ENCODE measurements around the gene TMPRSS4.

Gene TMPRSS4

GRCh38 chr11:118082880-118083552 is 6.1 kb downstream of the TMPRSS4 start:
- H3K4me1 Mint-ChIP-seq, result peaks cover 37% of the 10 kb centered on the region
- H3K36me3 Mint-ChIP-seq, result no peaks in the 10 kb centered on the region
- no peak overlapping the region for H3K27ac Mint-ChIP-seq
- no peak overlapping the region for H3K4me3 Mint-ChIP-seq
- peaks cover 7% of the 10 kb centered on the region for H3K9me3 Mint-ChIP-seq
- DNase-seq (ENCODE audit: low spot score in 2 of 2) (no peak), ATAC-seq (no peak)

GRCh38 chr11:118084247-118084646 is 7.4 kb downstream of the TMPRSS4 start:
- DNase-seq (ENCODE audit: low spot score in 2 of 2) (no peak), ATAC-seq (no peak)
- Mint-ChIP-seq H3K9me3 (peaks cover 10% of the 10 kb centered on the region), H3K27ac (no peak overlapping the region), H3K36me3 (no peaks in the 10 kb centered on the region), H3K4me1 (peaks cover 29% of the 10 kb centered on the region), H3K4me3 (no peak overlapping the region)

DNA sequence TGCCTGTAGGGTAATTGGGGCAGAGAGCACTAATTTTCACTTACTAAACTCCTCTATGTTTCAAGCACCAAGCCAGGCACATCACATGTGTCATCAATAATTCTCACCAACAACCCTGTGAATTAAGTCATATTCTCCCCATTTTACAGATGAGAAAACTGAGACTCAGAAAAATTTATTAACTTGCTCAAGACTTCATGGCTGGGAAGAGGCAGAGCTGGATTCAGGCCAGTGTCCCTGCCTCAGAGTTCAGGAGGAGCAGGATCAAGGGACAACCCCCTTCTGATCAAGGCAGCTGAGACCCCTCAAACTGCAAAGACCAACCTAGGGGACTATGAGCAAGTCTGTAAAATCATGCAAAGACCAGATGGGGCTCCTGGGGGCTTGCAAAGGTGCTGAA is 7.8 kb downstream of the TMPRSS4 start:
- no peaks in the 10 kb centered on the region for H3K36me3 Mint-ChIP-seq
- H3K9me3 Mint-ChIP-seq, result peaks cover 10% of the 10 kb centered on the region
- no peak overlapping the region for H3K27ac Mint-ChIP-seq
- DNase-seq (ENCODE audit: low spot score in 2 of 2) (no peak), ATAC-seq (no peak)
- peaks cover 25% of the 10 kb centered on the region for H3K4me1 Mint-ChIP-seq
- H3K4me3 Mint-ChIP-seq, result no peak overlapping the region

DNA sequence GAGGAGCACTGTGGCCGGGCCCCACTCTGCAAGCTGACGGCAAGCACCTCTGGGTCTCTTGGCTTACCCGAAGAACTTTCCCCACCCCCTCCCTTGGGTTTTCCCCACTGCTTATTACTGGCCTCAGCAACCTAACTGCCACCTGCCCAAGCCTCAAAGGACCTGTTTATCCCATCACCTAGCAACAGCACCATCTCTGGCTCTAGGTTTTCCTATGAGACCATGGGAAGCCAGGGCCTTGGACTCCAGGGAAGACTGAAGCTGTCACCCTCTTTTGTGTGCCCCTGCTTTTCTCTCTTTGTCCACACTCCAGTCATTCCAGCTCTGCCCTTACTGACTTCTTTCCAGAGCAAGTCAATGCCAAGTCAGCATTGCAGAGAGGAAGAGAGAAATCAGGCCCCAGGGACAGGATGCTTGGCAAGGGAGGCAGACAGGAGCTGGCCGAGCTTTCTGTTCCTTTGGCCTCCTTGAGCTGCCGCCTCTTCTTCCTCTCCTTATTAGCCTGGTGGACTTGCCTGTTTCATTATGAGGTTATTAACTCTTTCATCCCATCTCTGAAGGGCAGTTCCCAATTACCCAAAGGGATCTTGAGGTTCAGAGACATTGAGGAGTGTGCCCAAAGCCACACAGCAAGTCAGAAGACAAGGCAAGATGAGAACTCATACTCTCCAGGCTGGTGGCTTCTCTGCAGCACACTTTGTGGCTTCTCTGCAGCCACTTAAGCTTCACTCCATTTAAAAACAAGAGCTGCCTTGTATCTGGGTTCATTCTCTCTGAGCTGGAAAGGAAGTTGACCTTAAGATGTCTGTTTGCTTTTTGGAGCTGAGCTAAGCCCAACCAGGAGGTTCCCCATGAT is 10.3 kb downstream of the TMPRSS4 start, which contains the start of gene SMIM35:
SMIM35 (minus strand) TSS at position 51 of the 856 bp plus-strand sequence. CDS start 206 bp downstream, outside the sequence.
- Mint-ChIP-seq H3K4me1 (peaks cover 5% of the 10 kb centered on the region), H3K9me3 (peaks cover 10% of the 10 kb centered on the region), H3K4me3 (no peak within 1 kb of the TSS), H3K36me3 (no peaks in the 10 kb centered on the region), H3K27ac (no peak within 1 kb of the TSS)
- ATAC-seq, result no peak
- no peak for DNase-seq (ENCODE audit: low spot score in 2 of 2)

DNA sequence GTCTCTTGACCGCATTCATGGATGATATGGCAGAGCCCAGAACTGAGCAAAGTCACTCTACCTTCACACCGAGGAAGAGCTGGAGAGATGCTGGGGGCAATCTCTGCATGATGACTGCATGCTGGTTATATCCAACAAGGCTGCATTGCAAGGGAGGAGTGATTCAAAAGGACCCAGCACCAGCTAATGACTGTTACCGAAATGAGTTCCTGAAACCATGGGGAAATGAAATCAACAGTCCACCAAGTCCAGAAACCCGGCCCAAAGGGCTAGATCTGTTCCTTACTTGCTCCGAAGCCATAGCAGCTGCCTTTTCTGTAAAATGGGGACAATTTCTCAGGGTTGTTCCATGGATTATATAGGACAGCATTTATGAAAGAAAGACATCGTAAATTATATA is 11.1 kb downstream of the TMPRSS4 start:
- Mint-ChIP-seq H3K9me3 (peaks cover 10% of the 10 kb centered on the region), H3K4me3 (no peak overlapping the region), H3K27ac (no peak overlapping the region), H3K36me3 (no peaks in the 10 kb centered on the region), H3K4me1 (peaks cover 5% of the 10 kb centered on the region)
- ATAC-seq (no peak), DNase-seq (ENCODE audit: low spot score in 2 of 2) (no peak)

- no peak overlapping the region for H3K4me3 Mint-ChIP-seq
- no peaks in the 10 kb centered on the region for H3K36me3 Mint-ChIP-seq
- peaks cover 5% of the 10 kb centered on the region for H3K4me1 Mint-ChIP-seq
- ATAC-seq, result no peak
- peaks cover 10% of the 10 kb centered on the region for H3K9me3 Mint-ChIP-seq
- H3K27ac Mint-ChIP-seq, result no peak overlapping the region
- DNase-seq (ENCODE audit: low spot score in 2 of 2), result no peak
Observed at GRCh38 chr11:118088531-118088930, 11.7 kb downstream of the TMPRSS4 start.

- ATAC-seq (no peak), DNase-seq (ENCODE audit: low spot score in 2 of 2) (no peak)
- H3K4me1 Mint-ChIP-seq, result no peaks in the 10 kb centered on the region
- peaks cover 10% of the 10 kb centered on the region for H3K9me3 Mint-ChIP-seq
- no peak overlapping the region for H3K4me3 Mint-ChIP-seq
- H3K27ac Mint-ChIP-seq, result no peak overlapping the region
- no peaks in the 10 kb centered on the region for H3K36me3 Mint-ChIP-seq
Observed at GRCh38 chr11:118090545-118091162, 13.8 kb downstream of the TMPRSS4 start.

- no peak overlapping the region for H3K27ac Mint-ChIP-seq
- ATAC-seq, result no peak
- DNase-seq (ENCODE audit: low spot score in 2 of 2), result no peak
- H3K36me3 Mint-ChIP-seq, result no peaks in the 10 kb centered on the region
- H3K4me3 Mint-ChIP-seq, result no peak overlapping the region
- H3K4me1 Mint-ChIP-seq, result no peaks in the 10 kb centered on the region
- peaks cover 10% of the 10 kb centered on the region for H3K9me3 Mint-ChIP-seq
Observed at GRCh38 chr11:118091690-118092089, 14.8 kb downstream of the TMPRSS4 start.

DNA sequence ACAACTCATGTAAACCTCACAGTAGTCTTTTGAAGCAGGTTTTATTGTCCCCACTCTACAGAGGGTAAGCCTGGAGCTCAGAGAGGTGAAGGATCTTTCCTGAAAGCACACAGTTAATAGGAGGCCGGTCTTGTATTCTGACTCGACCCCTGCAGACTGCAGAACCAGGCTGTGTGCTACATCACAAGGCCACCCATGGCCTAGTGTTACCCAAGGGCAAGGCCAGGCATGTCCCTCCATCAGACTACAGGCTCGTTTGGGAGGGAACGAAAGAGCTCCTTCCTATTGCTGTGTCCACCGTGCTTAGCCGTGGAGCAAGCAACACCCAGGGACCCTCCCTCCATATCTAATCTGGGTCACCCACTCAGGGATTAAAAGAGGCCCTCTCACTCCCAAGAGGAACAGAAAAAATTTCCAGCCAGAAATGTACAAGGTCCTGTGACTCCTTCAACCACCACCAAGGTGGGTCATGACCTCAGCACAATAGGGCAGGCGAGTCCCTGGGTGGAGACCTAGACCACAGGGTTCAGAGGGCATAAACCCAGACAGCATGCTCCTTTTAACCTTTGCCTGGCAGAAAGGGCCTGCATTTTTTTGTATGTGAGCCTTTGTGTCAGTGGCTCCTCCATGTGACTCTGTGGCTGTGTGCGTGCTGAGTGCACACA is 16.2 kb downstream of the TMPRSS4 start:
- DNase-seq (ENCODE audit: low spot score in 2 of 2), result no peak
- no peak overlapping the region for H3K4me3 Mint-ChIP-seq
- H3K4me1 Mint-ChIP-seq, result no peaks in the 10 kb centered on the region
- ATAC-seq, result no peak
- H3K9me3 Mint-ChIP-seq, result peaks cover 3% of the 10 kb centered on the region
- H3K27ac Mint-ChIP-seq, result no peak overlapping the region
- H3K36me3 Mint-ChIP-seq, result no peaks in the 10 kb centered on the region

DNA sequence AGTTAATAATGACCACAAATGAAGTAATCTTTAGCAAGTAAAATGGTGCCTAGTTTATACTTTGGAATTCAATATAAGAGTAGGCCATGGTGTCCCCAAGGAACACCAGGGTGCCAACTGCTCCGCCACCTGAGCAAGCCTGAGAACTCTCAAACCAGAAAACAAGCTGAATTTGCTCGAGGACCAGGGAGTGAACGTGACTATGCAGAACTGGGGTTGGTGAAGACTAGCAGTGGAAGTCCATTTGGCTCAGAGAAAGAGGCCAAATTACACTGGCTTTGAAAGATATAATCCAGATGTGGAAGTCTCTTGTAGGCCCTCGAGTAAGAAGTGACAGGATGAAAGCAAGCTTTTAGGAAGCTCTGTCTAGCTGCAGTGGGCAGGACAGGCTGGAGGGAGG is 18.6 kb downstream of the TMPRSS4 start:
- no peak overlapping the region for H3K4me3 Mint-ChIP-seq
- DNase-seq (ENCODE audit: low spot score in 2 of 2), result no peak
- H3K27ac Mint-ChIP-seq, result no peak overlapping the region
- no peak for ATAC-seq
- H3K36me3 Mint-ChIP-seq, result no peaks in the 10 kb centered on the region
- H3K9me3 Mint-ChIP-seq, result no peaks in the 10 kb centered on the region
- H3K4me1 Mint-ChIP-seq, result peaks cover 7% of the 10 kb centered on the region

GRCh38 chr11:118095967-118096367 is 19.1 kb downstream of the TMPRSS4 start:
- Mint-ChIP-seq H3K36me3 (no peaks in the 10 kb centered on the region), H3K4me3 (no peak overlapping the region), H3K27ac (no peak overlapping the region), H3K4me1 (peaks cover 7% of the 10 kb centered on the region), H3K9me3 (no peaks in the 10 kb centered on the region)
- no peak for DNase-seq (ENCODE audit: low spot score in 2 of 2)
- ATAC-seq, result no peak

DNA sequence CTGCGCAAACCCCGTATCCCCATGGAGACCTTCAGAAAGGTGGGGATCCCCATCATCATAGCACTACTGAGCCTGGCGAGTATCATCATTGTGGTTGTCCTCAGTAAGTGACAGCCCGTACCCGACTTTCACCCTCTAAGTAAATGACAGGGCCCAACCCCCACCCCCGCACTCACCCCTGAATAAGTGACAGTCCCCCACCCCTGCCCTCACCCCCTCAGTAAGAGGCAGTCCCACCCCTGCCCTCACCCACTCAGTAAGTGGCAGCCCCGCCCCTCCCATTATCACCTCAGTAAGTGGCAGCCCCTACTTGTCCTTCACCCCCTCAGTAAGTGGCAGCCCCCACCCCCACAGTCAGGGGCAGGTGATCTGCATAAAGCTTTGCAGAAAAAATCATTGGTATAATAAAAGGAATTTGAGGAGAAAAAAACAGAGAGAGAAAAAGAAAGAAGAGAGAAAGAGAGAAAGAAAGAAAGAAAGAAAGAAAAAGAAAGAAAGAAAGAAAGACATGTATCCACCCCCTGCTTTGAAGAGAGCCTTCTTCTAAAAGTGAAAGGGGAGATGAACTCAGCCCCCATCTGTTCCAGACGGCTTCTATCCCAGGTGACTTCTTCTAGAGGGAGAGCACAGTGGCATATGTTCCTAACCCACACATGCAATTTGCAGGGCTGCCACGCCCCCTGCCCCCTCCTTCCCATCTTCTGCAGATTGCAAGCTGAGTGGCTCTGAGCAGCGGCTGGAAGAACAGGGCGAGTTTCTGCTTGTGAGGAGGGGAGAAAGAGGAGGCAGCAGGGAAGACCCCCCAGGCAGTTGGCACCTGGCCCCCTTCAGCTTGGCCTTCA is 22.3 kb downstream of the TMPRSS4 start:
- H3K4me1 Mint-ChIP-seq, result peaks cover 7% of the 10 kb centered on the region
- DNase-seq (ENCODE audit: low spot score in 2 of 2), result no peak
- H3K27ac Mint-ChIP-seq, result no peak overlapping the region
- H3K36me3 Mint-ChIP-seq, result no peaks in the 10 kb centered on the region
- H3K4me3 Mint-ChIP-seq, result no peak overlapping the region
- ATAC-seq, result no peak
- no peaks in the 10 kb centered on the region for H3K9me3 Mint-ChIP-seq

DNA sequence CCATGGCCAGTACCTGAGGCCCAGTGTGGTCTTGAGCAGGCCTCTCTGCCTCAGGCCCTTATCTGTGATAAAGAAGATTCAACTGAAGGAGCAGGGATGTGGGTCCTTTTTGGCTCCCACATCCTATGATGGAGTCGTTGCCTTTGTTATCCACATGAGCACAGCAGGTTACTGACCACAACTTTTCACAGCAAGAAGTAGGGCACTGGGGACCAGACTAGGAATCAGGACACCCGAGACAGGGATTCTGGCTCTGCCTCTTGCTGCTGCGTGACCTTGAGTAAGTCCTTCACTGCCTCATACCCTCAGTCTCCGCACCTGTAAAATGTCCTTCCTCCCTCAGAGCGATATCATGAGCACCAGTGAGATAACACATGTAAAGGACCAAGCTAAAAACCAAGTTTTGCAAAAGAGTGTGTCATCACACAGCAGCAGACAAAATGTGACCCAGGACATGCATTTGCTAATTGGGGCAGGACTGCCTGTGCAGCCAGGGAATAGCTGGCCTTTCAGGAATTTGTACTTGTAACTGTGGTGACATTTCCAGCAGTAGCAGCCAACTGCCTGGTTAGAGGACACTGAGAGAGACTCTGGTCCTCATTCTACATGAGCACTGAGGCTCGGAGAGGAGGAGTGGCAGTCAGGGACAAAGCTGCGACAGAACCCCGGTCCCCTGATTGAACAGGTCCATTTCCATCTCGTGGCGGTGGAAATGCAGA is 23.1 kb downstream of the TMPRSS4 start:
- Mint-ChIP-seq H3K9me3 (no peaks in the 10 kb centered on the region), H3K36me3 (no peaks in the 10 kb centered on the region), H3K4me3 (no peak overlapping the region), H3K27ac (no peak overlapping the region), H3K4me1 (peaks cover 7% of the 10 kb centered on the region)
- ATAC-seq (peak; percentile 17), DNase-seq (ENCODE audit: low spot score in 2 of 2) (no peak)

DNA sequence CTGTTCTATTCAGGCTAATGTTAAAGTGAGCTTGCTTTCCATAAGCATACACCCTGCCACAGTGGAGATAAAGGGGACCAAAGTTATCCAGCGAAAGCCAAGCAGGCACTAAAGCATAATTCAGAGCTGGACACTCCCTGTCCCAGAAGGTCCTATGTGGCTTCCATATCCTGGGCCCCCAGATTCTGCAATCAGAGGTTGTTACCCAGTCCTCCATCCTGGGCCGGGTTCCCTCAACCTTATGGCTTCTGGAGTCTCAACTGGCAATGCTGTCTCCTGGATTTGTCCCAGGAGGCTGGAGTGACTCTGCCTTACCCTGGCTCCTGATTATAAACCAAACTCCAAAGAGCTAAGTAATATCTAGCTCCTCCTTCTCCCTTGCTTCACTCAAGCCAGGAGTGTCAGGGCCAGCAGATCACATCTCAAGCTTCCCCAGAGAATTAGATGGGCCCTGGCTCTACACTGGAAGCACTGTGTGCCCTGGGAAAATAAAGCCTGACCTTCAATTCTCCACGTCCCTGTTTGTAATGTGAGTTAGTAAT is 23.9 kb downstream of the TMPRSS4 start:
- ATAC-seq, result no peak
- Mint-ChIP-seq H3K36me3 (no peaks in the 10 kb centered on the region), H3K4me1 (peaks cover 7% of the 10 kb centered on the region), H3K4me3 (no peak overlapping the region), H3K27ac (no peak overlapping the region), H3K9me3 (no peaks in the 10 kb centered on the region)
- no peak for DNase-seq (ENCODE audit: low spot score in 2 of 2)

Data from stimulated activated effector memory CD8-positive, alpha-beta T cell treated with anti-CD3 and anti-CD28 coated beads, Interleukin-12 subunit alpha, Interleukin-12 subunit beta, amount 100 ng/mL, for 72 hours (primary cell).